Calu3 (cell line): ENCODE results near the gene MPO. TPM values are rescaled to one million over a fixed set of nuclear protein-coding genes. Genes with fewer than 3 reads are reported as not detected.
A peak's percentile ranks its signal among the peaks of the same experiment; 100 is the strongest.

Experiments
- BruUV-seq: library from RNA; stranded (reverse); fragments of 400-500 nt; replicated peaks from 2 replicates; lab custom pipeline; 2021; lab: Mats Ljungman, UMichigan
- CTCF ChIA-PET: fragments of 300-600 bp; sonication (Branson Sonifier 250); formaldehyde crosslinking; loops from one replicate; lab custom pipeline; 2022; ENCODE audit warnings: antibody characterized with exemption; lab: Charles Lee
- DNase-seq: peaks from one replicate; pipeline ENCODE4 v3.0.0; 2022
- H3K27ac Mint-ChIP-seq: one replicate; pipeline ENCODE4 v1.8.0; 2022; ENCODE audit warnings: mixed read lengths; ENCODE audit not compliant: unreplicated experiment
- H3K27me3 Mint-ChIP-seq: one replicate; pipeline ENCODE4 v1.8.0; 2022; ENCODE audit warnings: mixed read lengths; ENCODE audit not compliant: unreplicated experiment
- H3K36me3 Mint-ChIP-seq: one replicate; pipeline ENCODE4 v1.8.0; 2022; ENCODE audit warnings: mild to moderate bottlenecking, moderate library complexity, mixed read lengths; ENCODE audit not compliant: insufficient read depth, unreplicated experiment
- H3K4me1 Mint-ChIP-seq: one replicate; pipeline ENCODE4 v1.8.0; 2022; ENCODE audit warnings: mild to moderate bottlenecking, low read depth, mixed read lengths; ENCODE audit not compliant: unreplicated experiment
- H3K4me3 Mint-ChIP-seq: one replicate; pipeline ENCODE4 v1.8.0; 2022; ENCODE audit warnings: mild to moderate bottlenecking, low read depth, moderate library complexity, mixed read lengths; ENCODE audit not compliant: unreplicated experiment
- H3K9me3 Mint-ChIP-seq: one replicate; pipeline ENCODE4 v1.8.0; 2022; ENCODE audit warnings: low read depth, mixed read lengths; ENCODE audit not compliant: unreplicated experiment
- CTCF ChIP-seq: fragments of 200-600 bp; IDR thresholded peaks from one replicate; pipeline ENCODE4 v1.8.0; 2022; ENCODE audit warnings: antibody characterized with exemption; ENCODE audit not compliant: unreplicated experiment
- intact Hi-C: fragments of 100-400 bp; cut with micrococcal nuclease; formaldehyde crosslinking; loops from one replicate; pipeline ENCODE4 v1.10.0; 2022; ENCODE audit not compliant: unreplicated experiment
- total RNA-seq: library from RNA; stranded (reverse); gene quantifications from 2 replicates; pipeline ENCODE4 v1.2.3, GENCODE V29; 2022

MPO gene
- total RNA-seq, 1 experiment from 2014 or later: not detected

- H3K27me3 Mint-ChIP-seq: peaks cover 93% of the 10 kb centered on the region
- BruUV-seq: no TSS peak
- DNase-seq: no peak
- no peak for TF ChIP-seq CTCF
- intact Hi-C loops: no loop called here
- no peaks in the 10 kb centered on the region for H3K36me3 Mint-ChIP-seq
- no peak overlapping the region for H3K27ac Mint-ChIP-seq
- H3K4me1 Mint-ChIP-seq: no peaks in the 10 kb centered on the region
- H3K9me3 Mint-ChIP-seq: no peaks in the 10 kb centered on the region
- H3K4me3 Mint-ChIP-seq: no peak overlapping the region
- CTCF ChIA-PET: no interaction called here
Measured at GRCh38 chr17:58325289-58325726, 44.6 kb upstream of the MPO start.

- CTCF ChIA-PET: interaction anchor here (0.6 kb wide), 1 partner anchor 38 kb away, joined by 7 read pairs; no protein-coding TSS in a partner anchor
- peak; percentile 14 for DNase-seq
- Mint-ChIP-seq H3K4me1 (no peaks in the 10 kb centered on the region), H3K27me3 (peaks cover 100% of the 10 kb centered on the region), H3K27ac (no peak overlapping the region), H3K9me3 (no peaks in the 10 kb centered on the region), H3K4me3 (no peak overlapping the region), H3K36me3 (no peaks in the 10 kb centered on the region)
- no TSS peak for BruUV-seq
- intact Hi-C loops: no loop called here
- TF ChIP-seq CTCF: no peak
Measured at GRCh38 chr17:58324409-58325288, 43.9 kb upstream of the MPO start.

GRCh38 chr17:58324056-58324408, 43.3 kb upstream of the MPO start:
- no peak overlapping the region for H3K27ac Mint-ChIP-seq
- no TSS peak for BruUV-seq
- no peaks in the 10 kb centered on the region for H3K4me1 Mint-ChIP-seq
- CTCF ChIA-PET: no interaction called here
- no peaks in the 10 kb centered on the region for H3K36me3 Mint-ChIP-seq
- no peak for TF ChIP-seq CTCF
- DNase-seq: no peak
- no peak overlapping the region for H3K4me3 Mint-ChIP-seq
- intact Hi-C loops: no loop called here
- H3K9me3 Mint-ChIP-seq: no peaks in the 10 kb centered on the region
- peaks cover 96% of the 10 kb centered on the region for H3K27me3 Mint-ChIP-seq

- BruUV-seq: no TSS peak
- Mint-ChIP-seq H3K27me3 (peaks cover 91% of the 10 kb centered on the region), H3K4me3 (no peak overlapping the region), H3K4me1 (no peaks in the 10 kb centered on the region), H3K36me3 (no peaks in the 10 kb centered on the region), H3K27ac (no peak overlapping the region), H3K9me3 (no peaks in the 10 kb centered on the region)
- TF ChIP-seq CTCF: no peak
- intact Hi-C loops: no loop called here
- DNase-seq: no peak
- CTCF ChIA-PET: no interaction called here
Measured at GRCh38 chr17:58323366-58324055, 42.8 kb upstream of the MPO start.
